Measurements from ENCODE around the gene BPIFB6. TPM values are rescaled to one million over a fixed set of nuclear protein-coding genes. Genes with fewer than 3 reads are reported as not detected.

BPIFB6 gene
- total RNA-seq, 1 experiment from 2014 or later: not detected

- Mint-ChIP-seq H3K9me3 (no peaks in the 10 kb centered on the region), H3K36me3 (no peaks in the 10 kb centered on the region), H3K27ac (no peak overlapping the region), H3K4me1 (peaks cover 9% of the 10 kb centered on the region; the same call in 1 of the 2 replicates), H3K4me3 (no peak overlapping the region), H3K27me3 (ENCODE audit: low read depth) (no peaks in the 10 kb centered on the region)
- no peak for DNase-seq (ENCODE audit: low spot score)
- ChIA-PET POLR2A (no interaction called here), CTCF (interaction anchor here (1.0 to 5.6 kb wide), 5 partner anchors 13 to 112 kb away, joined by 3 to 34 read pairs (median 4); partner anchors contain the start of gene SUN5)
- no peak for TF ChIP-seq ATF3 (CRISPR knock-in tag; conservative IDR thresholded peaks at IDR 0.05)
- no peak for TF ChIP-seq CREB1 (CRISPR knock-in tag; IDR thresholded peaks at IDR 0.05)
- TF ChIP-seq HMGXB4 (CRISPR knock-in tag; IDR thresholded peaks at IDR 0.05): no peak
- no peak for TF ChIP-seq ZNF423 (CRISPR knock-in tag; IDR thresholded peaks at IDR 0.05)
- TF ChIP-seq USF2 (CRISPR knock-in tag; IDR thresholded peaks at IDR 0.05): no peak
- TF ChIP-seq PRRX2 (CRISPR knock-in tag; IDR thresholded peaks at IDR 0.05): no peak
- TF ChIP-seq USF1 (CRISPR knock-in tag; IDR thresholded peaks at IDR 0.05): no peak
- no peak for TF ChIP-seq CREM (CRISPR knock-in tag; IDR thresholded peaks at IDR 0.05)
- no peak for TF ChIP-seq ZBTB43 (CRISPR knock-in tag; IDR thresholded peaks at IDR 0.05)
- no peak for TF ChIP-seq TP53 (CRISPR knock-in tag; IDR thresholded peaks at IDR 0.05)
- no peak for TF ChIP-seq PREB (CRISPR knock-in tag; IDR thresholded peaks at IDR 0.05; ENCODE audit: borderline replicate concordance)
- TF ChIP-seq TCF7 (CRISPR knock-in tag; IDR thresholded peaks at IDR 0.05; ENCODE audit: low read depth): no peak
- TF ChIP-seq SMAD3 (CRISPR knock-in tag; IDR thresholded peaks at IDR 0.05; ENCODE audit: borderline replicate concordance): no peak
- TF ChIP-seq JAZF1 (CRISPR knock-in tag; IDR thresholded peaks at IDR 0.05): no peak
- no peak for TF ChIP-seq GRHL2 (CRISPR knock-in tag; IDR thresholded peaks at IDR 0.05; ENCODE audit: insufficient replicate concordance, severe bottlenecking)
- no peak for TF ChIP-seq MYBL2 (CRISPR knock-in tag; IDR thresholded peaks at IDR 0.05)
- no peak for TF ChIP-seq MLX (CRISPR knock-in tag; IDR thresholded peaks at IDR 0.05)
- no peak for TF ChIP-seq KAT7 (CRISPR knock-in tag; IDR thresholded peaks at IDR 0.05; ENCODE audit: borderline replicate concordance)
- no peak for TF ChIP-seq EMX1 (CRISPR knock-in tag; IDR thresholded peaks at IDR 0.05)
- no peak for TF ChIP-seq ZNF317 (CRISPR knock-in tag; IDR thresholded peaks at IDR 0.05; ENCODE audit: borderline replicate concordance, low read depth)
- no peak for ATAC-seq
Observed at GRCh38 chr20:33018169-33018931, 13.1 kb upstream of the BPIFB6 start.
